Liver (tissue), 9 donors: ENCODE results near the gene CAPRIN2. TPM values are rescaled to one million over a fixed set of nuclear protein-coding genes. Genes with fewer than 3 reads are reported as not detected.

Experiments
- DNase-seq: peaks from one replicate; pipeline ENCODE4 v3.0.0-alpha.2; 2017; ENCODE audit warnings: low spot score
- H3K27ac ChIP-seq, 2 donors: one replicate each; pipeline ENCODE4 v1.7.0; 2013; ENCODE audit warnings: inconsistent platforms in 2 of 2, low read length in 2 of 2, control low read depth in 1 of 2, low read depth in 1 of 2, mild to moderate bottlenecking in 1 of 2
- H3K27me3 ChIP-seq, 4 donors: one replicate each; pipeline versions ENCODE4 v1.6.1 to v1.7.0; 2013; ENCODE audit warnings: low read length in 3 of 4, inconsistent platforms in 1 of 4, mild to moderate bottlenecking in 1 of 4, moderate library complexity in 1 of 4; ENCODE audit not compliant: control insufficient read depth in 4 of 4, insufficient read depth in 4 of 4
- H3K36me3 ChIP-seq, 4 donors: one replicate each; pipeline versions ENCODE4 v1.6.1 to v1.7.0; 2013; ENCODE audit warnings: low read length in 3 of 4, mild to moderate bottlenecking in 3 of 4, low read depth in 1 of 4, moderate library complexity in 1 of 4; ENCODE audit not compliant: control insufficient read depth in 4 of 4, insufficient read depth in 3 of 4
- H3K4me1 ChIP-seq, 4 donors: one replicate each; pipeline versions ENCODE4 v1.6.1 to v1.7.0; 2013; ENCODE audit warnings: low read length in 3 of 4, mild to moderate bottlenecking in 3 of 4, moderate library complexity in 1 of 4; ENCODE audit not compliant: control insufficient read depth in 4 of 4, insufficient read depth in 4 of 4
- H3K4me3 ChIP-seq, 3 donors: one replicate each; pipeline versions ENCODE4 v1.6.1 to v1.7.0; 2013; ENCODE audit warnings: low read length in 3 of 3, control low read depth in 1 of 3, low read depth in 1 of 3, mild to moderate bottlenecking in 1 of 3
- H3K9ac ChIP-seq, 2 donors: one replicate each; pipeline ENCODE4 v1.7.0; 2013; ENCODE audit warnings: low read length in 2 of 2, mild to moderate bottlenecking in 2 of 2, moderate library complexity in 2 of 2, control low read depth in 1 of 2, low read depth in 1 of 2
- H3K9me3 ChIP-seq, 4 donors: one replicate each; pipeline versions ENCODE4 v1.6.1 to v1.7.0; 2013; ENCODE audit warnings: low read length in 3 of 4; ENCODE audit not compliant: control insufficient read depth in 4 of 4
- ATF3 ChIP-seq: IDR thresholded peaks from 2 replicates; pipeline ENCODE4 v1.6.1; 2016; ENCODE audit warnings: antibody characterized with exemption
- CTCF ChIP-seq: fragments of 150-350 bp; IDR thresholded peaks from 2 replicates; pipeline ENCODE4 v1.5.1; 2017; ENCODE audit warnings: improper control_type of control experiment, low read depth, low read length; ENCODE audit not compliant: missing input control
- EGR1 ChIP-seq, 2 donors: IDR thresholded peaks; 2 replicates each; pipeline ENCODE4 v1.6.1; 2016 to 2018; ENCODE audit warnings: antibody characterized with exemption in 2 of 2, low read depth in 2 of 2
- FOXA1 ChIP-seq: IDR thresholded peaks from 2 replicates; pipeline ENCODE4 v1.6.1; 2016; ENCODE audit warnings: antibody characterized with exemption
- FOXA2 ChIP-seq: IDR thresholded peaks from 2 replicates; pipeline ENCODE4 v1.6.1; 2016; ENCODE audit warnings: antibody characterized with exemption
- GABPA ChIP-seq, 2 donors: IDR thresholded peaks in 1 of 2; conservative IDR thresholded peaks in 1 of 2; 2 replicates each; pipeline ENCODE4 v1.6.1; 2016; ENCODE audit warnings: antibody characterized with exemption in 2 of 2, mild to moderate bottlenecking in 1 of 2, moderate library complexity in 1 of 2
- HNF4A ChIP-seq, 2 donors: conservative IDR thresholded peaks; 2 replicates each; pipeline ENCODE4 v1.6.1; 2016; ENCODE audit warnings: antibody characterized with exemption in 2 of 2, mild to moderate bottlenecking in 2 of 2
- HNF4G ChIP-seq: IDR thresholded peaks from 2 replicates; pipeline ENCODE4 v1.6.1; 2016; ENCODE audit warnings: antibody characterized with exemption
- JUND ChIP-seq, 2 donors: IDR thresholded peaks; 2 replicates each; pipeline ENCODE4 v1.6.1; 2016; ENCODE audit warnings: antibody characterized with exemption in 2 of 2
- RAD21 ChIP-seq, 2 donors: IDR thresholded peaks; 2 replicates each; pipeline ENCODE4 v1.6.1; 2016; ENCODE audit warnings: antibody characterized with exemption in 2 of 2, mild to moderate bottlenecking in 2 of 2
- RXRA ChIP-seq, 2 donors: IDR thresholded peaks; 2 replicates each; pipeline ENCODE4 v1.6.1; 2017 to 2018; ENCODE audit warnings: antibody characterized with exemption in 2 of 2, mild to moderate bottlenecking in 1 of 2
- TAF1 ChIP-seq: conservative IDR thresholded peaks from 2 replicates; pipeline ENCODE4 v1.6.1; 2016; ENCODE audit warnings: antibody characterized with exemption, mild to moderate bottlenecking
- YY1 ChIP-seq: IDR thresholded peaks from 2 replicates; pipeline ENCODE4 v1.6.1; 2016; ENCODE audit warnings: antibody characterized with exemption, mild to moderate bottlenecking
- ZBTB33 ChIP-seq: IDR thresholded peaks from 2 replicates; pipeline ENCODE4 v1.6.1; 2016; ENCODE audit warnings: antibody characterized with exemption
- WGBS: extraction: QIAGEN DNeasy Blood & Tissue Kit; methylation state at CpG from one replicate; pipeline ENCODE4 v1.1.7; 2013; 5-methylcytosine and 5-hydroxymethylcytosine counted together
- polyA plus RNA-seq, 2 donors: library from polyadenylated mRNA; stranded (reverse) in 1 of 2; unstranded in 1 of 2; fragments of 200-250 nt in 1 of 2; fragments of >200 nt in 1 of 2; fragmentation: Nextera tagmentation in 1 of 2; extraction: Ambion mirVana in 1 of 2; gene quantifications; one replicate each; pipeline versions ENCODE4 v1.2.1 to v1.2.3, GENCODE V29; 2013 to 2015
- total RNA-seq, 2 donors: library from RNA; depleted of rRNA; stranded (reverse); fragments of >200 nt; gene quantifications; one replicate each; pipeline ENCODE4 v1.2.3, GENCODE V29; 2014
- donor health status: healthy.
- donor health status: healthy.
- donor health status: healthy.
- donor health status: healthy.
- donor health status: healthy.

The CAPRIN2 gene
- total and polyA plus RNA-seq, 4 donors: 4.6 to 14.8 (median 9.4) TPM

- Histone ChIP-seq H3K9me3 (no peaks in the 10 kb centered on the region), H3K36me3 (peaks cover 0 to 4% (median 0%) of the 10 kb centered on the region in 4 donors), H3K27me3 (no peaks in the 10 kb centered on the region), H3K4me3 (no peak overlapping the region), H3K4me1 (no peaks in the 10 kb centered on the region), H3K27ac (no peak overlapping the region), H3K9ac (no peak overlapping the region)
- TF ChIP-seq RXRA (IDR thresholded peaks at IDR 0.05) (no peak), YY1 (no peak), HNF4G (no peak), CTCF (no peak), JUND (IDR thresholded peaks at IDR 0.05) (no peak), TAF1 (no peak), ZBTB33 (no peak), FOXA2 (no peak), HNF4A (conservative IDR thresholded peaks at IDR 0.05) (no peak), RAD21 (IDR thresholded peaks at IDR 0.05) (no peak), ATF3 (no peak), GABPA (IDR thresholded peaks at IDR 0.05 in 1 of 2, conservative IDR thresholded peaks at IDR 0.05 in 1 of 2) (no peak)
- WGBS: 94% methylated on average over 4 of the region's 4 CpGs
- no peak for DNase-seq
Measured at GRCh38 chr12:30746190-30746589, 8.6 kb downstream of the CAPRIN2 start.

GRCh38 chr12:30744321-30744720 is 10.4 kb downstream of the CAPRIN2 start:
- Histone ChIP-seq H3K9ac (no peak overlapping the region), H3K9me3 (no peaks in the 10 kb centered on the region), H3K36me3 (peaks cover 0 to 7% (median under 1%) of the 10 kb centered on the region in 4 donors), H3K4me1 (no peaks in the 10 kb centered on the region), H3K4me3 (no peak overlapping the region), H3K27me3 (no peaks in the 10 kb centered on the region), H3K27ac (no peak overlapping the region)
- DNase-seq: no peak
- WGBS: over 99% methylated on average over 2 of the region's 2 CpGs
- TF ChIP-seq EGR1 (IDR thresholded peaks at IDR 0.05; ENCODE audit: low read depth in 2 of 2) (no peak), RXRA (IDR thresholded peaks at IDR 0.05) (no peak), FOXA2 (no peak), HNF4G (no peak), GABPA (IDR thresholded peaks at IDR 0.05 in 1 of 2, conservative IDR thresholded peaks at IDR 0.05 in 1 of 2) (no peak), CTCF (no peak), FOXA1 (no peak), ZBTB33 (no peak), ATF3 (no peak), HNF4A (conservative IDR thresholded peaks at IDR 0.05) (no peak)
